CD14-positive monocyte (primary cell): ENCODE data around the gene PDCD2. TPM values are rescaled to one million over a fixed set of nuclear protein-coding genes. Genes with fewer than 3 reads are reported as not detected.

ENCODE experiments used
- DNase-seq, 3 donors: peaks; one replicate each; pipeline ENCODE4 v3.0.0-alpha.2; 2011 to 2022
- H2AFZ ChIP-seq: 2 replicates; pipeline ENCODE4 v1.6.0; 2012; ENCODE audit warnings: mild to moderate bottlenecking, low read depth, low read length, inconsistent platforms; ENCODE audit not compliant: insufficient read depth, poor library complexity, severe bottlenecking
- H3K27ac ChIP-seq, 2 donors: 1 replicate in 1 of 2; 2 replicates in 1 of 2; pipeline ENCODE4 v1.5.1; 2012 to 2013; ENCODE audit warnings: low read length in 2 of 2, control low read depth in 1 of 2, inconsistent platforms in 1 of 2, low read depth in 1 of 2, mild to moderate bottlenecking in 1 of 2
- H3K27me3 ChIP-seq, 2 donors: one replicate each; pipeline versions ENCODE4 v1.6.0 to v1.6.1; 2011 to 2013; ENCODE audit warnings: low read length in 2 of 2; ENCODE audit not compliant: control insufficient read depth in 2 of 2, insufficient read depth in 2 of 2
- H3K36me3 ChIP-seq, 2 donors: replicated peaks in 1 of 2; 1 replicate in 1 of 2; 2 replicates in 1 of 2; pipeline versions ENCODE4 v1.5.1 to v1.6.1; 2012 to 2013; ENCODE audit warnings: low read length in 2 of 2, control low read depth in 1 of 2, inconsistent platforms in 1 of 2, mild to moderate bottlenecking in 1 of 2; ENCODE audit not compliant: insufficient read depth in 2 of 2, control insufficient read depth in 1 of 2
- H3K4me1 ChIP-seq, 2 donors: 1 replicate in 1 of 2; 2 replicates in 1 of 2; pipeline versions ENCODE4 v1.5.1 to v1.6.1; 2012 to 2013; ENCODE audit warnings: low read length in 2 of 2, control low read depth in 1 of 2, inconsistent platforms in 1 of 2, mild to moderate bottlenecking in 1 of 2, moderate library complexity in 1 of 2; ENCODE audit not compliant: insufficient read depth in 2 of 2, control insufficient read depth in 1 of 2
- H3K4me2 ChIP-seq: replicated peaks from 2 replicates; pipeline ENCODE3; 2012; ENCODE audit warnings: low read length, moderate library complexity, mild to moderate bottlenecking; ENCODE audit not compliant: poor library complexity, severe bottlenecking; ENCODE audit errors: extremely low read depth
- H3K4me3 ChIP-seq, 3 experiments: fragments of 200-600 bp in 1 of 3; sonication (generic) in 1 of 3; replicated peaks in 1 of 3; 1 replicate in 2 of 3; 2 replicates in 1 of 3; pipeline ENCODE4 v1.5.1; 2011 to 2013; ENCODE audit warnings: low read length in 3 of 3, mild to moderate bottlenecking in 3 of 3, control low read depth in 2 of 3, low read depth in 2 of 3, inconsistent platforms in 1 of 3, moderate library complexity in 1 of 3
- H3K79me2 ChIP-seq: 2 replicates; pipeline ENCODE4 v1.6.0; 2012; ENCODE audit warnings: mild to moderate bottlenecking, control low read depth, inconsistent platforms, low read length, moderate library complexity; ENCODE audit not compliant: insufficient read depth
- H3K9ac ChIP-seq: 2 replicates; pipeline ENCODE4 v1.6.0; 2017; ENCODE audit warnings: low read length, mild to moderate bottlenecking; ENCODE audit not compliant: insufficient read depth, poor library complexity, severe bottlenecking
- H3K9me3 ChIP-seq, 2 donors: replicated peaks in 1 of 2; 1 replicate in 1 of 2; 2 replicates in 1 of 2; pipeline versions ENCODE4 v1.5.1 to v1.6.1; 2012 to 2013; ENCODE audit warnings: low read length in 2 of 2, control low read depth in 1 of 2; ENCODE audit not compliant: control insufficient read depth in 1 of 2, insufficient read depth in 1 of 2
- H4K20me1 ChIP-seq: 2 replicates; pipeline ENCODE4 v1.6.0; 2012; ENCODE audit warnings: mild to moderate bottlenecking, low read length, control low read depth, moderate library complexity; ENCODE audit not compliant: insufficient read depth
- H3K27ac Mint-ChIP-seq, 7 donors: one replicate each; pipeline ENCODE4 v1.8.0; 2020; ENCODE audit warnings: mild to moderate bottlenecking in 7 of 7, mixed read lengths in 7 of 7, moderate library complexity in 6 of 7, inconsistent platforms in 2 of 7
- H3K27me3 Mint-ChIP-seq, 3 donors: one replicate each; pipeline ENCODE4 v1.8.0; 2021 to 2022; ENCODE audit warnings: low read depth in 3 of 3, mild to moderate bottlenecking in 3 of 3, mixed read lengths in 3 of 3, moderate library complexity in 3 of 3, inconsistent platforms in 1 of 3
- H3K36me3 Mint-ChIP-seq, 2 donors: one replicate each; pipeline ENCODE4 v1.8.0; 2020; ENCODE audit warnings: mixed read lengths in 2 of 2, inconsistent platforms in 1 of 2, mild to moderate bottlenecking in 1 of 2
- H3K4me1 Mint-ChIP-seq: one replicate; pipeline ENCODE4 v1.8.0; 2020; ENCODE audit warnings: mild to moderate bottlenecking, mixed read lengths
- H3K4me3 Mint-ChIP-seq, 2 donors: one replicate each; pipeline ENCODE4 v1.8.0; 2020; ENCODE audit warnings: mild to moderate bottlenecking in 2 of 2, mixed read lengths in 2 of 2, moderate library complexity in 1 of 2
- H3K9me3 Mint-ChIP-seq, 7 donors: one replicate each; pipeline ENCODE4 v1.8.0; 2020 to 2022; ENCODE audit warnings: mixed read lengths in 7 of 7, mild to moderate bottlenecking in 6 of 7, moderate library complexity in 6 of 7, inconsistent platforms in 2 of 7
- WGBS: methylation state at CpG from one replicate; pipeline ENCODE4 v1.1.5; 2013; ENCODE audit warnings: missing lambda C conversion rate; ENCODE audit not compliant: insufficient coverage; 5-methylcytosine and 5-hydroxymethylcytosine counted together
- intact Hi-C, 2 donors: fragments of 100-400 bp; cut with micrococcal nuclease; formaldehyde crosslinking; loops; one replicate each; pipeline versions ENCODE4 v1.15.0 to v1.15.1; 2023
- polyA plus RNA-seq, 3 donors: library from polyadenylated mRNA; depleted of rRNA in 1 of 3; unstranded in 2 of 3; stranded (reverse) in 1 of 3; fragments of 300-500 nt in 2 of 3; fragments of >200 nt in 1 of 3; fragmentation: Illumina TruSeq in 2 of 3; gene quantifications; 1 replicate in 2 of 3; 2 replicates in 1 of 3; pipeline ENCODE4 v1.2.3, GENCODE V29; 2012 to 2021
- TF ChIP-seq, protein P1 (sequence below): fragments of 200-600 bp; IDR thresholded peaks from one replicate; pipeline ENCODE4 v1.8.0; 2022; ENCODE audit warnings: antibody characterized with exemption, mild to moderate bottlenecking

PDCD2 gene
- polyA plus RNA-seq, 3 donors: 35.7 to 81.0 (median 69.4) TPM

DNA sequence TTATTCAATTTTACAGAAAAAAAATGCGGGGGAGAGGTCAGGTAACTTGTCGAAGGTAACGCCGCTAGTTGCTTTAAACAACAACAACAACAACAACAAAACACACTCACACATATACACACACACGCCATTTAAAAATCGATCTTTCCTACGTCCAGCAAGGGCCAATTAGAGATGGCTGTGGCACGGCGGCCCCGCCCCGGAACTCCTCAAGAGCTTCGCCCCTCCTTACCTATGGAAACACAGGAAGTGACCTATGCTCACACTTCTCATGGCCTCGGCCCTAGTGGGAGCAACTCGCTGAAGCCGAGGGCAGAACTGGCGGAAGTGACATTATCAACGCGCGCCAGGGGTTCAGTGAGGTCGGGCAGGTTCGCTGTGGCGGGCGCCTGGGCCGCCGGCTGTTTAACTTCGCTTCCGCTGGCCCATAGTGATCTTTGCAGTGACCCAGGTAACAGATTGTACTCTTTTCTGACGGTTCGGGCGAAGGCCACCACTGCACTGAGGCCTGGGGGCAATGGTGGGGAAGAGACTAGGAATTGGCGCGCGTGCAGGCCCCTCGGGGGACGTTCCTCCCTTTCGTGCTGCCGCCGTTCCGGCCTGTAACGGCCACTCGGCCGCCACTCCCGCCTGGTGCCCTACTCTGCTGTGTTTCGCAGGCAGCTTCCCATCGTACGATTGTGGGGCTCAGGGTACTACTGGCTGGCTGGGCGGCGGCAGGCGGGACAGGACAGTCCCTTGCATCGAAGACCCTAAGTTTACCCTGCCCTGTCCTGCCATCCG lies 30.2 kb downstream of the PDCD2 start, which contains the start of gene TBP:
TSS of gene TBP (plus strand) at position 357 of the 783 bp plus-strand sequence. CDS start 2,661 bp downstream, outside the sequence.
- DNase-seq: peak; percentile 98 to 99 (median 99)
- no peaks in the 10 kb centered on the region for H3K27me3 Mint-ChIP-seq
- H3K9me3 ChIP-seq: no peaks in the 10 kb centered on the region
- 0% methylated on average over 46 of the region's 51 CpGs for whole genome bisulfite sequencing
- peaks cover 13% of the 10 kb centered on the region for H3K4me1 Mint-ChIP-seq
- peak within 1 kb of the TSS; percentile 94 for H3K9ac ChIP-seq
- no peaks in the 10 kb centered on the region for H3K9me3 Mint-ChIP-seq
- TF ChIP-seq, protein P1, sequence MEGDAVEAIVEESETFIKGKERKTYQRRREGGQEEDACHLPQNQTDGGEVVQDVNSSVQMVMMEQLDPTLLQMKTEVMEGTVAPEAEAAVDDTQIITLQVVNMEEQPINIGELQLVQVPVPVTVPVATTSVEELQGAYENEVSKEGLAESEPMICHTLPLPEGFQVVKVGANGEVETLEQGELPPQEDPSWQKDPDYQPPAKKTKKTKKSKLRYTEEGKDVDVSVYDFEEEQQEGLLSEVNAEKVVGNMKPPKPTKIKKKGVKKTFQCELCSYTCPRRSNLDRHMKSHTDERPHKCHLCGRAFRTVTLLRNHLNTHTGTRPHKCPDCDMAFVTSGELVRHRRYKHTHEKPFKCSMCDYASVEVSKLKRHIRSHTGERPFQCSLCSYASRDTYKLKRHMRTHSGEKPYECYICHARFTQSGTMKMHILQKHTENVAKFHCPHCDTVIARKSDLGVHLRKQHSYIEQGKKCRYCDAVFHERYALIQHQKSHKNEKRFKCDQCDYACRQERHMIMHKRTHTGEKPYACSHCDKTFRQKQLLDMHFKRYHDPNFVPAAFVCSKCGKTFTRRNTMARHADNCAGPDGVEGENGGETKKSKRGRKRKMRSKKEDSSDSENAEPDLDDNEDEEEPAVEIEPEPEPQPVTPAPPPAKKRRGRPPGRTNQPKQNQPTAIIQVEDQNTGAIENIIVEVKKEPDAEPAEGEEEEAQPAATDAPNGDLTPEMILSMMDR: no peak
- peaks cover 16 to 25% of the 10 kb centered on the region in 2 donors for H3K36me3 Mint-ChIP-seq
- H3K36me3 ChIP-seq: peaks cover 16 to 35% of the 10 kb centered on the region in 2 donors
- no peak within 1 kb of the TSS for H3K4me3 Mint-ChIP-seq
- H3K4me3 ChIP-seq: peak within 1 kb of the TSS; percentile 71 to 90 (median 89)
- H3K79me2 ChIP-seq: peaks cover 88% of the 10 kb centered on the region
- intact Hi-C loops: loop anchor here (2.0 to 5.0 kb wide), 4 partner anchors 247 to 852 kb away; partner anchors contain the start of genes C6orf120 (in 2 of the 2), FAM120B (in 2 of the 2), WDR27 (in 2 of the 2) and DYNLT2 (in 1 of the 2)
- no peak within 1 kb of the TSS for H3K27ac Mint-ChIP-seq
- H3K4me1 ChIP-seq: peaks cover 22 to 26% of the 10 kb centered on the region in 2 donors
- peaks cover 6% of the 10 kb centered on the region for H4K20me1 ChIP-seq
- H2AFZ ChIP-seq: peak within 1 kb of the TSS; percentile 89
- peak within 1 kb of the TSS; percentile 87 for H3K4me2 ChIP-seq
- H3K27ac ChIP-seq: peak within 1 kb of the TSS; percentile 96
- no peaks in the 10 kb centered on the region for H3K27me3 ChIP-seq

DNA sequence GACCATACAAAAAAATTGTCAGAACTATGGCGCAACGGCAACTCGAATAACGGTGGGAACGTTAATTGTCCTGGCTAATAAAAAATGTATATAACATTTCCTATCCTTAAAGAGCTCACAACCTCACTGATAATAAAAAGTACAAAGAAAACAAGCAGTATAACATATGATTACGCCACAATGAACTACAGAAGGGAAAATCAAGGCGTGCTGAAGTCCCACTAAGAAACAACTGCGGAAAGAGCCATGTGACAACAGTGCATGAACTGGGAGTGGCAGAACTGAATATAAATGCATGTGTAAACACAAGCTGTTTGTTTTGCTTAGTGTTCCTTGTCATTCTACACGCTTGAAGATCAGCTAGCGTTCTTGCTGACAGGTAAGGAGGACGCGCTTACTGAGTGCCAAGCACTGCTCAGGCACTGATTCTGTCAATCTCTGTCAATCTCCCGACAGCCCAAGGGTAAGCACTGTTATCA lies 30.9 kb downstream of the PDCD2 start:
- intact Hi-C loops: loop anchor here (2.0 to 5.0 kb wide), 4 partner anchors 246 to 851 kb away; partner anchors contain the start of genes C6orf120 (in 2 of the 2), FAM120B (in 2 of the 2), WDR27 (in 2 of the 2) and DYNLT2 (in 1 of the 2)
- Histone ChIP-seq H3K79me2 (peaks cover 88% of the 10 kb centered on the region), H3K4me3 (peak overlapping the region; percentile 71 to 90 (median 89)), H3K27me3 (no peaks in the 10 kb centered on the region), H3K4me1 (peaks cover 22 to 26% of the 10 kb centered on the region in 2 donors), H2AFZ (peak overlapping the region; percentile 89), H3K36me3 (peaks cover 22 to 36% of the 10 kb centered on the region in 2 donors), H3K9me3 (no peaks in the 10 kb centered on the region), H3K27ac (peak overlapping the region; percentile 96), H3K4me2 (peak overlapping the region; percentile 87), H4K20me1 (peaks cover 12% of the 10 kb centered on the region), H3K9ac (peak overlapping the region; percentile 94)
- Mint-ChIP-seq H3K4me1 (peaks cover 13% of the 10 kb centered on the region), H3K27me3 (no peaks in the 10 kb centered on the region), H3K9me3 (no peaks in the 10 kb centered on the region), H3K36me3 (peaks cover 23 to 25% of the 10 kb centered on the region in 2 donors), H3K4me3 (no peak overlapping the region), H3K27ac (no peak overlapping the region)
- WGBS: 0% methylated on average over 6 of the region's 13 CpGs
- TF ChIP-seq, protein P1: no peak
- peak; percentile 50 to 64 (median 54) for DNase-seq
